ENCODE measurements around the gene MVB12B. TPM values are rescaled to one million over a fixed set of nuclear protein-coding genes. Genes with fewer than 3 reads are reported as not detected.

MVB12B gene
- total RNA-seq, 2 donors from 2014 or later = 18.6 to 19.7 TPM

DNA sequence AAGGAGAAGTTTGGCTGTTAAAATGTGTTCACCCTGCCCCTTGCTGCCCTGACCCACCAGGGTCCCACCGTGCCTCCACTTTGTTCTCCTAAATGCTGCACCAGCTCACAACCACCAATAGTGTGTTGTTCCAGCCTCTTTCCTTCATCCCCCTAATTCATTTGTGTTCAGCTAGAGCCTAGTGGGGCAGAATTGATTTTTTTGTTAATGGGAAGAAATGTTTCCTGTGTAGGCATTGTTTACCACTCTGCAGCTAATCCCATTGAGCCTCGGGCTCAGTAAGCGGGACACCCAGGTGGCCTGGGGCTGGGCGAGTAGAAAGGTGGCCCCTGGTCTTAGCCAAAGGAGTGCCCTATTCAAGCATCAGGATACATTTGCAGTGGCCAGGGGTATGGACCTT lies 127.6 kb downstream of the MVB12B start:
- Histone ChIP-seq H3K4me3 (ENCODE audit: low read length) (no peak overlapping the region), H3K4me1 (ENCODE audit: control insufficient read depth, insufficient read depth, low read length) (peaks cover 3% of the 10 kb centered on the region), H3K27me3 (ENCODE audit: control insufficient read depth, insufficient read depth, low read length, poor library complexity, severe bottlenecking) (no peaks in the 10 kb centered on the region), H3K9ac (ENCODE audit: extremely low read depth, low read length, poor library complexity, severe bottlenecking) (no peak overlapping the region), H3K36me3 (ENCODE audit: control insufficient read depth, insufficient read depth, low read length) (no peaks in the 10 kb centered on the region), H3K9me3 (ENCODE audit: control insufficient read depth, low read length) (no peaks in the 10 kb centered on the region), H3K27ac (ENCODE audit: low read depth, low read length) (no peak overlapping the region)
- Mint-ChIP-seq H3K4me1 (peaks cover 20% of the 10 kb centered on the region), H3K4me3 (no peak overlapping the region), H3K9me3 (no peaks in the 10 kb centered on the region), H3K27me3 (ENCODE audit: insufficient read depth) (no peaks in the 10 kb centered on the region), H3K36me3 (ENCODE audit: low read depth) (peaks cover 8% of the 10 kb centered on the region), H3K27ac (peak overlapping the region; percentile 31)
- TF ChIP-seq, protein P1, sequence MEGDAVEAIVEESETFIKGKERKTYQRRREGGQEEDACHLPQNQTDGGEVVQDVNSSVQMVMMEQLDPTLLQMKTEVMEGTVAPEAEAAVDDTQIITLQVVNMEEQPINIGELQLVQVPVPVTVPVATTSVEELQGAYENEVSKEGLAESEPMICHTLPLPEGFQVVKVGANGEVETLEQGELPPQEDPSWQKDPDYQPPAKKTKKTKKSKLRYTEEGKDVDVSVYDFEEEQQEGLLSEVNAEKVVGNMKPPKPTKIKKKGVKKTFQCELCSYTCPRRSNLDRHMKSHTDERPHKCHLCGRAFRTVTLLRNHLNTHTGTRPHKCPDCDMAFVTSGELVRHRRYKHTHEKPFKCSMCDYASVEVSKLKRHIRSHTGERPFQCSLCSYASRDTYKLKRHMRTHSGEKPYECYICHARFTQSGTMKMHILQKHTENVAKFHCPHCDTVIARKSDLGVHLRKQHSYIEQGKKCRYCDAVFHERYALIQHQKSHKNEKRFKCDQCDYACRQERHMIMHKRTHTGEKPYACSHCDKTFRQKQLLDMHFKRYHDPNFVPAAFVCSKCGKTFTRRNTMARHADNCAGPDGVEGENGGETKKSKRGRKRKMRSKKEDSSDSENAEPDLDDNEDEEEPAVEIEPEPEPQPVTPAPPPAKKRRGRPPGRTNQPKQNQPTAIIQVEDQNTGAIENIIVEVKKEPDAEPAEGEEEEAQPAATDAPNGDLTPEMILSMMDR (conservative IDR thresholded peaks at IDR 0.05) = no peak
- DNase-seq = peak; percentile 38
- WGBS, 2 experiments (ENCODE audit: insufficient coverage in 1 of 2, insufficient read length in 1 of 2) = 66 to 78% methylated on average over 3 to 4 of the region's 4 CpGs

DNA sequence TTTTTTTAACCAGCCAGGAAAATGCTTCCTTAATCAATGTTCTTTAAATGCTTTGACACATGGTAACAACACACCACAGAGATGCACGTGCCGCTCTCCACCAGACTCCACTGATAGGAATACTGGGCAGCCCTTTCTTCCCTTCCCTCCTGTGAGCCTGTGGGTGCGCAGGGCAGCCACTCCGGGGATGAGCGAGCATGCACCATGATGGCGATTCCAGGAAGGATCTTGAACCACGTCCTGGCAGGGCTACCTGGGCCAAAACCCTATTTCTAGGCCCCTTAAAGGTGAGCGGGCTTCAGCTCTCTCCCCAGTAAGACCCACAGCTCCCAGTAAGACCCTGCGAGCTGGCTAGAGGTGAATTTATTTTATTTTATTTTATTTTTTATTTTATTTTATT lies 128.2 kb downstream of the MVB12B start:
- DNase-seq = peak; percentile 10
- H3K9me3 Mint-ChIP-seq = no peaks in the 10 kb centered on the region
- H3K36me3 ChIP-seq (ENCODE audit: control insufficient read depth, insufficient read depth, low read length) = no peaks in the 10 kb centered on the region
- H3K27ac Mint-ChIP-seq = no peak overlapping the region
- H3K4me1 Mint-ChIP-seq = peaks cover 20% of the 10 kb centered on the region
- H3K27ac ChIP-seq (ENCODE audit: low read depth, low read length) = no peak overlapping the region
- no peak overlapping the region for H3K4me3 ChIP-seq (ENCODE audit: low read length)
- no peaks in the 10 kb centered on the region for H3K27me3 ChIP-seq (ENCODE audit: control insufficient read depth, insufficient read depth, low read length, poor library complexity, severe bottlenecking)
- peaks cover 3% of the 10 kb centered on the region for H3K4me1 ChIP-seq (ENCODE audit: control insufficient read depth, insufficient read depth, low read length)
- H3K9ac ChIP-seq (ENCODE audit: extremely low read depth, low read length, poor library complexity, severe bottlenecking) = no peak overlapping the region
- H3K36me3 Mint-ChIP-seq (ENCODE audit: low read depth) = peaks cover 8% of the 10 kb centered on the region
- H3K9me3 ChIP-seq (ENCODE audit: control insufficient read depth, low read length) = no peaks in the 10 kb centered on the region
- TF ChIP-seq, protein P1 (conservative IDR thresholded peaks at IDR 0.05) = no peak
- H3K4me3 Mint-ChIP-seq = no peak overlapping the region
- no peaks in the 10 kb centered on the region for H3K27me3 Mint-ChIP-seq (ENCODE audit: insufficient read depth)
- WGBS, 2 experiments (ENCODE audit: insufficient coverage in 1 of 2, insufficient read length in 1 of 2) = 94 to 100% methylated on average over 2 to 8 of the region's 9 CpGs

DNA sequence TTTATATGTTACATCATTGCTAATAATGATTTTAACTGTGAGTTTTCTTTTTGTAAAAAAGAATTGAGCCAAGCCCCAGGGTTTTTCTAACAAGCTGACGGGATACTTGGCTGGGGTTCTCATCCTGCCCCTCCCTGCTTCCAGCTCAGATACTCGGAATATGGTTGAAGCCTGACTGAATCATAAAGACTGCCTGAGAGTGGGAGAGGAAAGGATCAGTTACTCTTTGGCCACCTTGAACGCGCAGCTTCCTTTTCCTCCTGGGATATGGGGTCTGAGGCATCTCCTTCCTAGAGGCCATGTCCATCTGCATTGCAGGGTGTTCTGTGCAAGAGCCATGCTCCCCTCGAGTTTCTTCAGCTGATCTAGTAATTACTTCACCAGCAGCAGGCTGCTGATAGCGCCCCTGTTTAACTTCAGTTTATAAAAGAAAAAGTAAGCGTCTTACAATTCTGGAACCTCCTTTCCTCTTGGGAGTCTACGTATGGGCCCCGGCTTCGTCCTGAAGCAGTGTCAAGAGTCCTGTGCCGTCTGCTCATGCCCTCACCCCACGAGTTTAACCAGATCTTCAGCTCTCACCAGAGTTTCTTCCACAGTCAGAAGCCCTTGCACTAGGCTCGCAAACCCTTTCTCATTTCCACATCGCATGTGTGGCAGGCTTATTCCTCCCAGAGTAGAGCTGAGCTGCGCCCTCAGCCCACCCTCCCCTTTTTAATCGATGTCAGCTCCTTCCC lies 130.0 kb downstream of the MVB12B start:
- TF ChIP-seq, protein P1 (conservative IDR thresholded peaks at IDR 0.05) = no peak
- 92 to 94% methylated on average over 14 to 16 of the region's 16 CpGs for WGBS, 2 experiments (ENCODE audit: insufficient coverage in 1 of 2, insufficient read length in 1 of 2)
- no peaks in the 10 kb centered on the region for H3K9me3 Mint-ChIP-seq
- H3K27ac ChIP-seq (ENCODE audit: low read depth, low read length) = no peak overlapping the region
- H3K4me3 ChIP-seq (ENCODE audit: low read length) = no peak overlapping the region
- H3K4me3 Mint-ChIP-seq = no peak overlapping the region
- H3K27me3 ChIP-seq (ENCODE audit: control insufficient read depth, insufficient read depth, low read length, poor library complexity, severe bottlenecking) = no peaks in the 10 kb centered on the region
- H3K4me1 ChIP-seq (ENCODE audit: control insufficient read depth, insufficient read depth, low read length) = peaks cover 3% of the 10 kb centered on the region
- no peaks in the 10 kb centered on the region for H3K36me3 ChIP-seq (ENCODE audit: control insufficient read depth, insufficient read depth, low read length)
- no peak overlapping the region for H3K9ac ChIP-seq (ENCODE audit: extremely low read depth, low read length, poor library complexity, severe bottlenecking)
- no peaks in the 10 kb centered on the region for H3K9me3 ChIP-seq (ENCODE audit: control insufficient read depth, low read length)
- H3K36me3 Mint-ChIP-seq (ENCODE audit: low read depth) = peaks cover 8% of the 10 kb centered on the region
- peak; percentile 35 for DNase-seq
- H3K27me3 Mint-ChIP-seq (ENCODE audit: insufficient read depth) = no peaks in the 10 kb centered on the region
- H3K4me1 Mint-ChIP-seq = peaks cover 20% of the 10 kb centered on the region
- H3K27ac Mint-ChIP-seq = no peak overlapping the region

Data from endodermal cell (in vitro differentiated cells).